ENCODE results near the gene IRAK4.

DNA sequence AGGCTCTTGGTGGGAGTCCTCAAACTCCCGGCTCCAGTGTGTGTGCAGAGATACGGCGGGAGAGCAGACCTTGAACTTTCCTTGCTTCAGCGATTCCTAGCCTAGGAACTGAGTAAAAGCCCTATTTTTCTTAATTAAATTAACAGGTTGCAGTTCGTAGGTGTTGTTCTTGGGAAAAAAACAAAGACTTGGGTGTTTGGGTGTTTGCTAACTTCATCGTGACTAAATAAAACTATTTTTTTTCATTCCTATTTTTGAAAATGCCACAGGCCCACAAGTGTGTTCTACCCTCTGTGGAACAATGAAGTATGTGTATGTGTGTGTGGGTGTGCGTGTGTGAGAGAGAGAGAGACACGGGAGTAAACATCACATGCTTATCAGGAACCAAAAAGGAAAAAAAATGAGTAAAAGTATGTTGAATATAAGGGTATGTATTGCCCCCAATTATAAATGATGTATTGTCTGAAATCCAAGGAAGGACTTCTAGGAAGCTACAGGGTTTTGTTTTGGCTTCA, 77.8 kb downstream of the IRAK4 start:
- TF ChIP-seq, protein P1, sequence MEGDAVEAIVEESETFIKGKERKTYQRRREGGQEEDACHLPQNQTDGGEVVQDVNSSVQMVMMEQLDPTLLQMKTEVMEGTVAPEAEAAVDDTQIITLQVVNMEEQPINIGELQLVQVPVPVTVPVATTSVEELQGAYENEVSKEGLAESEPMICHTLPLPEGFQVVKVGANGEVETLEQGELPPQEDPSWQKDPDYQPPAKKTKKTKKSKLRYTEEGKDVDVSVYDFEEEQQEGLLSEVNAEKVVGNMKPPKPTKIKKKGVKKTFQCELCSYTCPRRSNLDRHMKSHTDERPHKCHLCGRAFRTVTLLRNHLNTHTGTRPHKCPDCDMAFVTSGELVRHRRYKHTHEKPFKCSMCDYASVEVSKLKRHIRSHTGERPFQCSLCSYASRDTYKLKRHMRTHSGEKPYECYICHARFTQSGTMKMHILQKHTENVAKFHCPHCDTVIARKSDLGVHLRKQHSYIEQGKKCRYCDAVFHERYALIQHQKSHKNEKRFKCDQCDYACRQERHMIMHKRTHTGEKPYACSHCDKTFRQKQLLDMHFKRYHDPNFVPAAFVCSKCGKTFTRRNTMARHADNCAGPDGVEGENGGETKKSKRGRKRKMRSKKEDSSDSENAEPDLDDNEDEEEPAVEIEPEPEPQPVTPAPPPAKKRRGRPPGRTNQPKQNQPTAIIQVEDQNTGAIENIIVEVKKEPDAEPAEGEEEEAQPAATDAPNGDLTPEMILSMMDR (IDR thresholded peaks at IDR 0.05 in 4 of 5, conservative IDR thresholded peaks at IDR 0.05 in 1 of 5), result no peak
- TF ChIP-seq POLR2A (IDR thresholded peaks at IDR 0.05), result no peak
